Activated T-helper 1 cell treated with Interleukin-2 at 50 U/mL for 16 hours (primary cell): Measurements from ENCODE around the gene NCAM1.

Experiments
- DNase-seq: peaks from one replicate; pipeline ENCODE4 v3.0.0-alpha.2; 2020; ENCODE audit warnings: low read depth

The NCAM1 gene

DNA sequence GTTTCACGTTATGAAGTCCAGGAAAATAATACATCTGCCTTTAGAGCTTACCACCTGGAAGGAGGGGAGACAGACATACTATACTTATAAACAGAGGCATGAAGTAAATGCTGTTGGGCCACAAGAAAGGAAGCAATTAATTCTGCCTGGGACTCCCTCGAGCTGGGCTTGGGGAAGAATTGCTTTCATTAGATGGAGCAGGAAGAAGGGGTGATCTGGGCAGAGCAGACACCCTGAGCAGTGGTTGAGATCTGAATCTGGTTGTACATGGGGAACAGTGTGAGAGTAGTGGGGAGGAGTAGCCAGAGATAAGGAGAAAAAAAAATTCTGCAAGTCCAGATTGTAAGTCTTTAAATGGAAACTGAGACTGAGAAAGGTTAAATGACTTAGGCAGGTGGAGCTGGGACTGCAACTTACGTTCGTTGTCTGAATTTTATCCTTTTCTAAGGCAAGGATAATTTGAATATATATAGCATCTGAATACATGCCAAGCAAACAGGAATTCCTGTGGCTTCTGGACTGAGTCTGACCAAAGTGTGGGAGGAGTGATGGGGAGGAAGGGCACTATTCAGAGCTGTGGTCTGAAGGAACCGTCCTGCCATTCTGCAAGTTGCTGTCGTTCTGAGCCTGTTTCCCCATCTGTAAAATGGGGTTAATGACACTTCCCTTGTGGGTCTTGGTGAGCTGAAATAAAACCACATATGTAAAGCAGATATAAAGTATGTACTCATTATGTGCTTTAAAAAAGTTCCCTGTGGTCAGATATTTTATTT is 7.9 kb downstream of the NCAM1 start:
- no peak for DNase-seq

DNA sequence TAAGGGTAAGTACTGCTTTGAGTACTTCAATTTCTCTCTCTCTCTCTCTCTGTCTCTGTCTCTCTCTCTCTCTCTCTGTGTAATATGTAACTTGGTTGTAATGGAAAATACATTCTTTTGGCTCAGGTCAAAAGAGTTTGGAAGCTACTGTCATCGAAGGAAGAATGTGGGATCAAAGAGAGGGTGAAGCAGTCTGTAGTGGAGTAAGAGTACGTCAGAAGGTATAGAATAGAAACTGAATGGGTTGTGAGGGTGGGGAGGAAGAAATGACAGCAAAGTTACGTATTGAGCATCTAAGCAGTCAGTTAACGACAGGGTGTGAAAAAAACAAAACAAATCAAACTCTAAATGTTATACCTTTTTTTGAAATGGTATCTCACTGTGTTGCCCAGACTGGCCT is 10.0 kb downstream of the NCAM1 start:
- no peak for DNase-seq

DNA sequence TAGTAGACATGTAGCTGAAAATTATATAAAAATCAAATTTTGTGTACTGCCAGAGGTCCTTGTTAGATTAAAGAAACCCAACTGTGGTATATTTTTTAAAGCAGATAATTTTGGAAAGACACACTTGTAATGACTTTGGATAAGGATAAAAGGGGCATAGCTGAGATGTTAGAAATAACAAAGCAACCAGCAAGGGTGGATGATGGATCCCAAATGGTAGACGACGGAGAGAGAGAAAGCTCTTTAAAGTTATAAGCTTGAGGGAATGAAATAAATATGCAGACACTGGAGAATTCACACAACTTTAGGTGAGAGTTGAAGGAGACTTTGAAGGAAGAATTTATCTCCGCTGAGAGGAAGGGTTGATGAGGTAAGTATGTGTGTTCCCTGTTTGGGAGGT is 10.6 kb downstream of the NCAM1 start:
- DNase-seq, result no peak

DNA sequence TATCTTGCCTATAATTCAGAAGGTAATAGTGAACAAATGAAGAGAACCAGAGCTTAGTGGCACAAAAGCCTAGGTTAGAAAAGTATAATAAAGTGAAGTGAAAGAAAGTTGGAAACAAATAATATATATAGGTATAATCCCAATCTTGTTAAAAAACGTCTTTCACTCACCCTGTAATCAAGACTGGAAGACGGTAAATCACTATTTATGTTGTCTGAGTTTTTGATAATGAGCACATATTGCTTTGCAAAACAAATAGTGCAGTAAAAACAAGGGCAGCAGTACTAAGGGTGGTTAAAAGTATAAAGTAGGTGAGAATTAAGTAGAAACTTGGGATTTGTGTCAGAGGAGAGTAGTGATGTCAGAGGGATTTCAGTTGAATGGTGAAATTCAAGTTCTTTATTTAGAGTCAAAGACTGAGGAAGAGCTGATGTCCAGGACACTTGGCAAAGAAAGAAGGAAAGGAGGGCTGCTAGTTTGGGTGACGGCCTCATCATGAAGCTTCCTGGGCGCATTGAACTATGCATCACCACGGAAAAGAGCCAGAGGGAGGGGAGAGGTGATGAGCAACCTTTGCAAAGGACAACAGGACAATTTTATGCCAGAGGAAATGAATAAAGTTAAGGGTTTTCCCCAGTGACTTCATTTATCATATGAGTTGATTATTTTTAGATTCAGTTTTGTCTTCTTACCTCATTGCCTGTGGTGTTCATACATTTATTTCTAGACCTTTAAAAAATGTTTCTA is 11.4 kb downstream of the NCAM1 start:
- DNase-seq, result no peak

DNA sequence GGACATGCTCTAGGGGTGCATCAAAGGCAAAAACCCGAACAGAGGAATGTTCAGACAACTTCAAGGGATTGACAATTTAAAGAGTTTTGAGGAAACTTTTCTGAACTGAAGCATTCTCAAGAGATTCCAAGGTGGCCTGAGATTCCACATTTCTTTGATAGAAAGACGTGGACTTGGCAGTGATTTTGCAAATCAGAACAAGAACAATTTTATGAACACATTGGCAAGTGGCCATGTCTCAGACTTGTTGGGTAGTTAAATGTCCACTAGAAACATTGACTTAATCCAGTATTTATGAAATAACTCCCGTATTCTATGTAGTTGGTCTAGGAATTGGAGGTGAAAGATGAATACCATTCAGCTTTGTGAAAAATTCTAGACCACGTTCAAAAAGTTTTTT is 13.8 kb downstream of the NCAM1 start:
- DNase-seq, result no peak

DNA sequence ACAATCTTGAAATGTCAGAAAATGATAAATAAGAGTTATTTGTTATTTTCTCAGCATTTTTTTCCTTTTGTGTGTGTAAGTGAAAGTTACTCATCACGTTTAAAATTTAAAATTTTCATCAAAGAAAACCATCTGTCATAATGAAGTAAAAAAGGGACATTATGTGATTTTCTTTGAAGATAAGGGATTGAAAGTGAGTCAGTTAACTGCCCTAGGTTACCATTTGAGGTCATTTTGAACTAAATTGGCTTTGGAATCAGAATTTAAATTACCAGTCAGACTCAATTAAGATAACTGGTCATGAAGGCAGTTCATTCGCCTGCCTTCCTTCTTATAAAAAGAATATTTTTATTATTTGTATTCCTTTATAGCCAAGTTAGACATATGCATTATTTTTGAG is 14.3 kb downstream of the NCAM1 start:
- no peak for DNase-seq

DNA sequence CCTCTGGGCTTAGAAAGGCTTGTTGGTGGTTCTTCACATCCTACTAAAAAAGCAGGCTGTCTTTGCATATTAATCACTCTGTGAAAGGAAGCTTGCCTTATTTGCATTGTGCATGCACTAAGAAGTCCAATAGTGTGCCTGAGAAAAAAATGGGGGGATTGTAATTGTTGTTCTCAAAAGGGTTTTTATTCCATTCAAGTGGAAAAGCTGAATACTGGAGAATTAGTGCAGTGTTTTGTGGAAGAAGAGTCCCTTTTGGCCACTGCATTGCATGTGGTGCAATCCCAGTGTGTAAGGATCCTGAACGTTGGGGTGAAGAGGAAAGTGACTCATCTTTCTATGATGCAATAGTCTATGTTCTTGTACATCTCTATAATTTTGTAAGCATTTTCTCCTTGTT is 16.5 kb downstream of the NCAM1 start:
- DNase-seq, result no peak

DNA sequence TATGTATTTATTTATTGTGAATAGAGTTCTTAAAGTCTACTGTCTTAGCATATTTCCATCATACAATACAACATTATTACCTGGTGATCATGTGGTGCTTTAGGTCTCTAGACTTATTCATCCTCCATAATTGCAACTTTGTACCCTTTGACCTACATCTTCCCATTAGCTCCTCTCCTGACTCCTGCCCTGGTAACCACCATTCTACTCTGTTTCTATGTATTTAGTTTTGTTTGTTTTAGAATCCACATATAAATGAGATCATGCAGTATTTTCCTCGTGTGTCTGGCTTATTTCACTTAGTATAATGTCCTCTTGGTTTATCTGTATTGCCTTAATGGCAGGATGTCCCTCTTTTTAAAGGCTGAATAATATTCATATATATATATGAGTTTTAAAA is 22.7 kb downstream of the NCAM1 start:
- no peak for DNase-seq

DNA sequence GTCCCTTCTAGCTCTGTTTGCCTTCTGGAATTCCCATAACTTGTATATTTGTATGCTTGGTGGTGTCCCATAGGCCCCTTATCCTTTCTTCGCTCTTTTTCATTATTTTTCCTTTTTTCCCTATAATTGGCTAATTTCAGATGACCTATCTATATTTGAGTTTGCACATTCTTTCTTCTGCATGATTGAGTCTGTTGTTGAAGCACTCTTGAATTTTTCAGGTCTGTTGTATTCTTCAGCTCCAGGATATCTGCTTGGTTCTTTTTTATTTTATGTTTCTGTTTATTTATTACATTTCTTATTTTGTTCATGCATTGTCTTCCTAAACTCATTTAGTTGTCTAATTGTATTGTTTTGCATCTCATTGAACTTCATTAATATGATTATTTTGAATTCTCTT is 28.0 kb downstream of the NCAM1 start:
- DNase-seq, result no peak

DNA sequence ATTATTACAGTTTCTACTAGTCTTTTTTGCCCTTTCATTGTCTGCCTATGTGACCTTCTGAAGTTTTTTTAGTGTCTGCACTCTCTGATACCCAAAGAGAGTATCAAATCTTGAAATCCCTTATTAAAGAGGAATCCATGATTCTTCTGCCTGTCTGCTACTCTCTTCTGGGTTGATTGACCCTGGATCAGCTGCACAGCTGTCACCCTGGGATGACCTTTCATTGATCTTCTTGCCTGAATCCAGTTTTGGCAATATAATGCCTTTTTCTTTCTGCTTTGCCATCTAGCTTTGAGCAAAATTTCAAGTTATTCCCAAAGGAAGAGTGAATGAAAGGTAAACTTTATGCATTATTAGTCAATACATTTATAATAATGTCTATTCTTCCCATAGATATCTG is 32.6 kb downstream of the NCAM1 start:
- no peak for DNase-seq

DNA sequence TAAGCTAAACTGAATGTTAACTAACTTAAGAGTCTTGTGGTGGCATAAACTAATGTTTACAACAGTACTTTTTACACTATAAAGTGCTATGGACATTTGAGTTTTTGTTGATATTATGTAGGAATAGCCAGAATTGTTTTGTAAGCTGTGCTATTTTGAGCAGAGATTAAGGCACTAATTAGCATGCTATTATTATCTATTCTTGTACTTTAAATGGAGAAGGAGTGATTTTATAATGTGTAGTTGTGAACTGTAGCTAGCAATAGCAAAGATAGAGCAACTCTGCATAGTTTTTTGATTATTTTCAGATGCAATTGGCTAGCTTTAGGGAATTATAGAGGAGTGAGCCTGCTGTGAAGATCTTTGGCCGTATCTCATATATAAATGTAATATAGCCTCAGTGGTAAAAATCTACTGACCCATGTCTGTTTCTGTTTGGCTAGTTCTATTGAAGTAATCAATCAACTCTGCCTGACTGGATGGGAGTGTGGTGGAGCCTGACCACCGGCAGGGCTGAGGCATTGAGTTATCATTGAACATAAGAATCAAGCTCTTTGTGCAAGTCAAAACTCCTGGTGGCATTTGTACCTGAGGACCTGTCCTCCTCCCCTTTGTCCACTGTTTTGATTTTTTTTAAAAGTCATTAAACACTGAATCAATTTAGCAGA is 34.3 kb downstream of the NCAM1 start:
- no peak for DNase-seq

DNA sequence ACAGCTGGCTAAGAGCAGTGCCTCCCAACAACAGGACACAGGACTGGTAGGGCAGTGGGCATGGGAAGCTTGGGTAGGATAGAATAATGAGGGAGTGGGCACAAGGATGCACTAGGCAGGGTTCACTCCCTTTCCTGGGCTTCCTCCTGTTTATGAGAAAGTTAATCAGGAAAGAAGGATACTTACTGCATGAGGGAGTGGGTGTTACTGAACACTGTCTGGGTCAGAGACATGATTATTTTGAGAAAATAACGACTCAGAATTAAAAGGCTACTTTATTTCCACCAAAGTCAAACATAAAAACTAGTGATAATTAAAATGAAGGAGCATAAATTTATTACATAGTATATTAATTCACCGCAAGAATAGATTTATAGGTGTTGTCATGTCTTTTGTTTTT is 35.8 kb downstream of the NCAM1 start:
- DNase-seq, result no peak

DNA sequence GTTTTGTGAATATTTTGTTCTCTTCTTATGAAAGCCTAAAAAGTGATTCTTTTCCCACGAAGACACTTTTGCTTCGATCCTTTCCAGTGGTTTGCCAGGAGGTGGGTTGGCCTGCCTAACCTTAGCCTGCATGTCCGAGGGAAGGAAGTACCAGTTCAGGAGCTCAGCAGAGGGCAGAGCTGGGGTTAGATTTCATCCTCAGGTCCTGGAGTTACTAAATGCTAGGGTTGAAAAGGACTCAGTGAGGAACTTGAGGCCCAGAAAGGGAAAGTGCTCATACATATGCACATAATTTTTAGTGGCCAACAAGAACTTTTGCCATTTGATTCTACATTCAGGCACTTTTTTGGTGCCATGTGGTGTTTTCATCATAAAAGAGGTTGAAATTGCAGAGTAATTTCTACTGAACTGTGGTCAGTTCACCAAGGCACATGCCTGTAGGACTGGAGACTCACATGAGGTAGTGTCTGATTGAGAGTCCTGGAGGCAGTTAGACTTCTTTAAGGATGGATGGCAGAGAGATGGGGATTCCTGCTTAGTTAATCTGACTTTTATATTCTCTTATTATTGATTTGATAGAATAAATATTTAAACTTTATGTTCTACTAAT is 36.7 kb downstream of the NCAM1 start:
- no peak for DNase-seq

DNA sequence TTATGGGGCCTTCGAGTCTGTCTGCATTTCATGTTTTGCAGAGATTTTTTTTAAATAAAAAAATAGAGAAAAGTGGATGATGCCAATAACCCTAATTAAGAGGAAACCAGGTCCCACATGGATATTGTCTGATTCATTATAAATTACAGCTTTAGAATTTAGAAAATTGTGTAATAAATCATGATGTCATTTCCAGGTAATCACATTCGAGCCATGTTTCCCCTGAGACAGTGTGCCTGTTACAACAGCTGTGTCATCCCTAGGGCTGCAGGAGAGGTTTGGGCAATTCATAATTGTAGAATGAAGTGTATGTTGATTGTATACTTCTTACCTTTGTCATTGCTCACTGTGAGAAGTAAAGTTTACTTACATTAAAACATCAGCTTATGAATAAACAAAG is 38.3 kb downstream of the NCAM1 start:
- DNase-seq, result no peak

DNA sequence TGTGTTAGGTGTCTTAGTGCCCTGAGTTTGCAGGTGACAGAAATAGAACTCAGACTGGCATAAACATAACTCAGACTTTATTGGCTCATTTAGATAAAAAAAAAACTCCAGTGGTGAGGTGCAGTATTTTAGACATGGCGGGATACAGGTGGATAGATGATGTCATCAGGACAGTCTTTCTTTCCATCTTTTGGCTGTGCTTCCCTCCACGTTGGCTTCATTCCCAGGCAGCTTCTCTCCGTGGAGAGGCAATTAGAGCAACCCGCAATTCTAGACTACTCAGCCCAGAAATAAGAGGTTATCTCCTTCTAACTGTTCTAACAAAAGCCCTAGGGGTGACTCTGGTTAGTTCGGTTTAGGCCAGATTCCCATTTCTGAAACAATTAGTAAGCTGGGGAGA is 40.5 kb downstream of the NCAM1 start:
- DNase-seq, result no peak

DNA sequence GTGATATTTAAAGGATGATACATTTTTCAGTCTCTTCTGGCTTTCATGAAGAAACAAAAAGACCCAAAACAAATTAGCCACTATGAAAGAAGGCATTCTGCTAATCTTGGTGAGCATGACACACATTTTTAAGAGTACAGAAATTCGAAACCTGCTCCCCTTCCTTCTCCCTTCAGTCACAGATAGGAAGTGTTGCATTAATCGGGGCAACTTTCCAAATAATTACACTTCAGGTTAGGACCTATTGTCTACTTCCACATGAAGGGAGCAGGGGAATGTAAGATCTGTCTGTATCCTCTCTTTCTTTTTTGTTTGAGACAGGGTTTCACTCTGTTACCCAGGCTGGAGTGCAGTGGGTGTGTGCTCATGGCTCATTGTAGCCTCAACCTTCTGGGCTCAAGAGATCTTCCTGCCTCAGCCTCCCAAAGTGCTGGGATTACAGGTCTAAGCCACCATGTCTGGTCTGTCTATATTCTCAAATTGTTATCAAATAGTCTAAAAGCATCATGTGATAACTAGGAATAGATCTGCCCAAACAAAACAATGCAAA is 45.8 kb downstream of the NCAM1 start:
- DNase-seq, result no peak

DNA sequence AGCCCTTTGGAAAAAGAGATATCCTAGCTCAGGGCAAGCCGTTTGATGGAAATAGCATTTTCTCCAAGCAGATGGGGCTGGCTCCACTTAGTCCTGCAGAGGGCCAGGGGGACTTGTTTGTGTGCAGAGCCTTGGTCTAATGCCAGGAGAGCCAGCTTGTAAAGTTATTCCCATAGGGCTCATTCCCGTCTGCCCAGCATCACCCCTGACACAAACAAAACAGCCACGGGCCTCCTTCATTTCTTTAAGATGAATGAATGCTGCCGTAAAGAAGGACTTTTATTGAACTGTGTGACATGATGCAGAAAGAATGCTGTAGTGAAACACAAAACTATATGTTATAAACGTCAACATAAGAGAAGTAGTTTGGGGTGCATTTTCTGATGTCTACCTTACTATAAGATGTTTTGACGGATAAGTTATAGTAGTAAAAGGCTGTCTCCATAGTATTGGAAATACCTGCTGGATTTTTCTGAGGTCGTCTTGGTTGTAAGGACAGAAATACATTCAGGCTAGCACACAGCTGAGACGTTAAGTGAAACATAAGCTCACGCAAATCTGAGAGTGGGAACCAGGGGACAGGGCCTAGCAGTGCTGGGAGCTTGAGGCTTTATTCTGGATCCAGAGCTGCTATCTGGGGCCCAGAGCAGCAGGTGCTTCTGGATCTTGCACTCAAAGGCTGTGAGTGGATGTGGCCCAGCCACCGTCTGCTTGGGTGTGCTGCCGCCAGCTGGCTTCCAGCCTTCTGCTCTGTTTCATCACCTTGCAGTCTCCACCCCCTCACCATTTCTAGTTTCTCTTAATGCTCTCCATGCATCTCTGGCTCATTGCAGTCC is 53.3 kb downstream of the NCAM1 start:
- no peak for DNase-seq

DNA sequence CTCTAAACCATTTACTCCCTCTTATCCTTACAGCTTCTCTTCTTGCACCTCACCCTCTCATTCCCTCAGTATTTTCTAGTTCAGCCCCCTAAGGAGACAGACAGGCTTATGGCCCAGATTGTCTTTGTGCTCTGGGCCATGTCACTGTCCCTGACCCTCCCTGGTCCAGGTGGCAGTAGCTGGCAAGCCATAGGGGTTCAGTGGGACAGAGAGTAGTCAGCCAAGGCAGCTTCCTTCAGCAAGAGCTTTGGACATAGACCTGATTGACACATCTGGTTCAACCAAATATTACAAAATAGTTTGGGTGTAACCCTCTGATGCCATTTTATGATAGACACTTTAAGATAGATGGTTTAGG is 53.9 kb downstream of the NCAM1 start:
- DNase-seq, result no peak

DNA sequence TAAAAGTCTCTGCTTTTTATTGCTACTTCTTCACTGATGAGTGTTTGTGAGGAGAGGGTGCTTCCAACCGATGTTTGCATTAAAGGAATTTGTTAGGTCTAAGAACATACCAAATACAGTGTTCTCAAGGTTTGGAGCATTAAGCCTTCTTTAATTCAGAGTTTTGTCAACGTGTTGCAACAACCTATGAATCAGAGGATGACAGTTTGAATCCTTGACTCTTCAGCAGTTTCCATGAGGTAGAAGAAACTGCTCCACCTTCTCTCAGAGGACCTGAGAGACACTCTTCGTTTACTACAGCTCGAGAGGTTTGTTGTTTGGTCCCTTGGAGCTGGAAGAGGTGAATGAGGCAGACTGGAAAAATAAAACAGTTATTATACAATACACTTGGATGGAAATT is 55.7 kb downstream of the NCAM1 start:
- no peak for DNase-seq

DNA sequence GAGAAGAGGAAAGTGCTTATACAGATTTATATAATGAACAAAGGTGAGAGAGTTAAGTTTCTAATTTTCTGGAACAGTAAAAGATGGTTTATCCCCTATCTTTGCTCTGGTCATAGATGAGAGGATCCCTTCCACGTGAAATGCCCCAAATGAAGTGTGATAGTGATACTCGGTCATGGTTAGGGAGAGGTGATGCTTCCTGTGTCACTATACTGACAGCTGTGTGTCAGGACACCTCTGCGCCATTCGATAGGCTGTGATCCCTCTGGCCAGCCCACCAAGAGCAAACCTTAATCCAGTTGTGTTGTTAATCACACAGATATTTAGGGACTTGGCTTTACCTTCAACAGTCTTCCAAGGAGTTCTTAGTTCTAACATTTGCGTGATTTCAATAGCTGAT is 57.7 kb downstream of the NCAM1 start:
- no peak for DNase-seq

DNA sequence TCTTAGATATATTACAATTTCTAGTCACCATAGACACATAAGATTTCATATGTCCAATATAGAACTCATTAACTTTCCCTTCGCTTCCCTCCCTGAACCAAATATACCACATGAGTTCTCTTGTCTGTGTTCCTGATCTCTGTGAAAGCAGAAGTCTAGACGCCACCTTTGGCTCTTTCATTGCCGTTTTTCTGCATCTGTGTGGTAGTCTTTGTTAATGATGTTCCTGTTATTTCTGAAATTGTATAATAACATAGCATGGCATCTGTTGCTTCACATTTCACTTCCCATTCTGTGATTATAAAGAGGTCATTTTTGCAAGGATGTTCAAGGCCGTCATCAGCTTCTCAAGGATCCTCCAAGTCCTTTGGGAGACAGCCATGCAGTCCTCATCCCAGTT is 58.5 kb downstream of the NCAM1 start:
- no peak for DNase-seq

DNA sequence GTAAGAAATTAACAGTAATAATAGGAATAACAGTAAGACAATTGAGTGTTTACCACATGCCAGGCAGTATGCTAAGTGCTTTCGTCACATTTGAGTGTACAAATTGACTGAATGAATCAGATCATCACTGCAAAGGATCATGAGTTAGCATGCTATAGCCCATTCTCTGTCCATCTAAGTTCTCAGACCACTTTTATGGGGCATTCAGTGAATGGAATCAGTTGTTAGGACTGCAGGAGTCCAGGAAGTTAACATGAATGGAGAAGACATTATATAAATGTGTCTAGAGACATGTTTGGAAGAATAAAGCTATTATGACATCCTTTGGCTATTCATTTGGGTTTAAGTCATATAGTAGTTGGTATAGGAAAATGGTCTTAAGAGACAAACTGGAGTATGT is 59.9 kb downstream of the NCAM1 start:
- no peak for DNase-seq
